Activated naive CD4-positive, alpha-beta T cell treated with anti-CD3 and anti-CD28 coated beads, Interleukin-2, amount 50 U/mL, for 24 hours (primary cell): ENCODE measurements around the gene RNF25.

Experiments
- H3K27ac Mint-ChIP-seq: one replicate; pipeline ENCODE4 v1.8.0; 2021; ENCODE audit warnings: mild to moderate bottlenecking, mixed read lengths
- H3K27me3 Mint-ChIP-seq: one replicate; pipeline ENCODE4 v1.8.0; 2021; ENCODE audit warnings: mixed read lengths
- H3K36me3 Mint-ChIP-seq: one replicate; pipeline ENCODE4 v1.8.0; 2021; ENCODE audit warnings: mixed read lengths
- H3K4me1 Mint-ChIP-seq: one replicate; pipeline ENCODE4 v1.8.0; 2021; ENCODE audit warnings: mixed read lengths
- H3K4me3 Mint-ChIP-seq: one replicate; pipeline ENCODE4 v1.8.0; 2021; ENCODE audit warnings: mild to moderate bottlenecking, mixed read lengths
- H3K9me3 Mint-ChIP-seq: one replicate; pipeline ENCODE4 v1.8.0; 2021; ENCODE audit warnings: mixed read lengths

Gene RNF25

GRCh38 chr2:218618102-218618860, 53.5 kb downstream of the RNF25 start:
- Mint-ChIP-seq H3K4me3 (no peak overlapping the region), H3K4me1 (no peaks in the 10 kb centered on the region), H3K36me3 (no peaks in the 10 kb centered on the region), H3K27me3 (no peaks in the 10 kb centered on the region), H3K27ac (no peak overlapping the region), H3K9me3 (no peaks in the 10 kb centered on the region)

DNA sequence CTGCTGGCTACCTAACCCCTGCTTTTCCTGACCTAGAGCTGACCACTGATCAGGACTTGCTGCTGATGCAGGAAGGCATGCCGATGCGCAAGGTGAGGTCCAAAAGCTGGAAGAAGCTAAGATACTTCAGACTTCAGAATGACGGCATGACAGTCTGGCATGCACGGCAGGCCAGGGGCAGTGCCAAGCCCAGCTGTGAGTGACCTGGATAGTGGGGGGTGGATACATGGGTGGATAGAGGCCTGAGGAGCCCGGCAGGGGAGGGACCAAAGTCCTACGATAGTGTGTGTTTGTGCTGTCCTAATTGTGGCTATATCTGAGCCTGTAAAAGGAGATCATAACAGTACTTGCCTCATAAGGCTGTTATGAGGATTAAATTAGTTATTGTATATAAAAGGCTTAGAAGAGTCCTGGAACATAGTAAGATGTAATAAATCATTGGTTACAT, 55.9 kb downstream of the RNF25 start:
- Mint-ChIP-seq H3K27ac (no peak overlapping the region), H3K27me3 (no peaks in the 10 kb centered on the region), H3K4me1 (no peaks in the 10 kb centered on the region), H3K36me3 (no peaks in the 10 kb centered on the region), H3K4me3 (no peak overlapping the region), H3K9me3 (no peaks in the 10 kb centered on the region)
